Gastrocnemius medialis (tissue), 4 donors: ENCODE measurements around the gene TAF7. TPM values are rescaled to one million over a fixed set of nuclear protein-coding genes. Genes with fewer than 3 reads are reported as not detected.

Experiments used
- ATAC-seq, 2 donors: fragments of 150-250 bp; one replicate each; pipeline ENCODE4 v1.9.1; 2016
- DNase-seq, 2 donors: peaks; one replicate each; pipeline ENCODE4 v3.0.0-alpha.2; 2019
- H3K27ac ChIP-seq, 4 donors: fragments of 200-600 bp; sonication (generic); 1 replicate in 1 of 4; 2 replicates in 3 of 4; pipeline ENCODE4 v1.5.1; 2016 to 2018; ENCODE audit warnings: mild to moderate bottlenecking in 2 of 4, moderate library complexity in 1 of 4
- H3K27me3 ChIP-seq, 3 donors: fragments of 200-600 bp; sonication (generic) in 2 of 3; 1 replicate in 1 of 3; 2 replicates in 2 of 3; pipeline versions ENCODE4 v1.5.1 to v1.6.0; 2016 to 2019; ENCODE audit warnings: mild to moderate bottlenecking in 1 of 3, moderate library complexity in 1 of 3
- H3K36me3 ChIP-seq, 2 donors: fragments of 200-600 bp; sonication (generic) in 1 of 2; one replicate each; pipeline ENCODE4 v1.5.1; 2017 to 2018
- H3K4me1 ChIP-seq, 2 donors: fragments of 200-600 bp; sonication (generic) in 1 of 2; one replicate each; pipeline ENCODE4 v1.5.1; 2016 to 2017; ENCODE audit warnings: mild to moderate bottlenecking in 2 of 2
- H3K4me3 ChIP-seq, 4 donors: fragments of 200-600 bp; sonication (generic) in 3 of 4; 1 replicate in 1 of 4; 2 replicates in 3 of 4; pipeline ENCODE4 v1.5.1; 2016 to 2019; ENCODE audit warnings: mild to moderate bottlenecking in 2 of 4
- H3K9me3 ChIP-seq, 3 donors: fragments of 200-600 bp; sonication (generic) in 2 of 3; 1 replicate in 1 of 3; 2 replicates in 2 of 3; pipeline ENCODE4 v1.5.1; 2016 to 2019
- CTCF ChIP-seq, 5 experiments: fragments of 450-650 bp in 3 of 5; fragments of 200-600 bp in 2 of 5; sonication (generic) in 2 of 5; IDR thresholded peaks in 4 of 5; conservative IDR thresholded peaks in 1 of 5; 1 replicate in 4 of 5; 2 replicates in 1 of 5; pipeline ENCODE4 v1.5.1; 2016 to 2019; ENCODE audit warnings: antibody characterized with exemption in 5 of 5, mild to moderate bottlenecking in 3 of 5, moderate library complexity in 3 of 5
- POLR2A ChIP-seq, 2 donors: fragments of 450-650 bp; IDR thresholded peaks; one replicate each; pipeline ENCODE4 v1.6.1; 2017; ENCODE audit warnings: antibody characterized with exemption in 2 of 2, mild to moderate bottlenecking in 2 of 2, moderate library complexity in 2 of 2
- in situ Hi-C, 4 donors: fragments of 200-750 bp; cut with MboI; loops; one replicate each; pipeline versions ENCODE4 v1.15.0 to v1.8.0; 2017; ENCODE audit warnings: low sequenced_read_pairs in 4 of 4
- intact Hi-C: fragments of 100-400 bp; cut with DNase I; formaldehyde crosslinking; loops from one replicate; pipeline ENCODE4 v1.15.1; 2023; ENCODE audit warnings: low total_unique reads
- total RNA-seq, 4 donors: library from RNA; depleted of rRNA; stranded (reverse); fragments of >200 nt; gene quantifications; one replicate each; pipeline versions ENCODE4 v1.1.0 to v1.2.3, GENCODE V29; 2016

The TAF7 gene
- total RNA-seq, 4 donors from 2014 or later, result 60.9 to 91.2 (median 79.8) TPM

GRCh38 chr5:141269195-141269594 is 51.4 kb downstream of the TAF7 start:
- Histone ChIP-seq H3K27me3 (no peaks in the 10 kb centered on the region), H3K4me3 (no peak overlapping the region), H3K9me3 (peaks cover 14 to 81% (median 17%) of the 10 kb centered on the region in 3 donors), H3K4me1 (no peaks in the 10 kb centered on the region), H3K36me3 (peaks cover 0 to 10% of the 10 kb centered on the region in 2 donors), H3K27ac (no peak overlapping the region)
- no peak for ATAC-seq
- in situ Hi-C loops, result no loop called here
- DNase-seq, result no peak
- intact Hi-C loops, result no loop called here
- TF ChIP-seq POLR2A (IDR thresholded peaks at IDR 0.05) (no peak), CTCF (IDR thresholded peaks at IDR 0.05 in 4 of 5, conservative IDR thresholded peaks at IDR 0.05 in 1 of 5) (no peak)

Other genes starting within 250 kb of the TAF7 start
- 1 to 10 TPM in 2 of 4 donors, under 1 TPM in 2; 0.71 to 1.7 (median 1.2) TPM for gene PCDHB2, start 226.2 kb downstream of the TAF7 start, total RNA-seq
- under 1 TPM in 3 of 4 donors, not detected in 1; 0.61 to 0.72 (median 0.71) TPM for gene PCDHB3, start 220.3 kb downstream of the TAF7 start, total RNA-seq
- 1 to 10 TPM in 3 of 4 donors, under 1 TPM in 1; 1.00 to 3.0 (median 1.8) TPM for gene PCDHB4, start 199.0 kb downstream of the TAF7 start, total RNA-seq
- 1 to 10 TPM in 1 of 4 donors, under 1 TPM in 3; 0.38 to 1.5 (median 0.91) TPM for gene PCDHB5, start 185.6 kb downstream of the TAF7 start, total RNA-seq
- gene PCDHB6, start 170.7 kb downstream of the TAF7 start, total RNA-seq, result under 1 TPM in 3 of 4 donors, not detected in 1; 0.09 to 0.46 (median 0.19) TPM
- under 1 TPM; 0.07 to 0.75 (median 0.20) TPM for gene PCDHB7, start 148.1 kb downstream of the TAF7 start, total RNA-seq
- under 1 TPM in 2 of 4 donors, not detected in 2; 0.16 to 0.20 TPM for gene PCDHB8, start 143.0 kb downstream of the TAF7 start, total RNA-seq
- 1 to 10 TPM in 3 of 4 donors, under 1 TPM in 1; 0.87 to 2.5 (median 1.7) TPM for gene PCDHB16, start 138.4 kb downstream of the TAF7 start, total RNA-seq
- 1 to 10 TPM in 1 of 4 donors, under 1 TPM in 3; 0.15 to 3.0 (median 0.71) TPM for gene PCDHB9, start 133.6 kb downstream of the TAF7 start, total RNA-seq
- under 1 TPM; 0.23 to 0.61 (median 0.54) TPM for gene PCDHB10, start 128.4 kb downstream of the TAF7 start, total RNA-seq
- gene PCDHB11, start 121.2 kb downstream of the TAF7 start, total RNA-seq, result 1 to 10 TPM in 1 of 4 donors, under 1 TPM in 3; 0.05 to 1.1 (median 0.53) TPM
- gene PCDHB12, start 112.1 kb downstream of the TAF7 start, total RNA-seq, result 1 to 10 TPM in 1 of 4 donors, under 1 TPM in 3; 0.41 to 1.1 (median 0.59) TPM
- gene PCDHB13, start 106.9 kb downstream of the TAF7 start, total RNA-seq, result 1 to 10 TPM in 1 of 4 donors, under 1 TPM in 3; 0.40 to 2.1 (median 0.69) TPM
- 1 to 10 TPM in 1 of 4 donors, under 1 TPM in 3; 0.62 to 1.9 (median 0.76) TPM for gene PCDHB14, start 97.4 kb downstream of the TAF7 start, total RNA-seq
- 1 to 10 TPM in 1 of 4 donors, under 1 TPM in 3; 0.33 to 1.2 (median 0.52) TPM for gene PCDHB15, start 75.4 kb downstream of the TAF7 start, total RNA-seq
- under 1 TPM in 1 of 4 donors, not detected in 3; 0.49 TPM for gene SLC25A2, start 16.7 kb downstream of the TAF7 start, total RNA-seq
- under 1 TPM; 0.65 to 0.97 (median 0.71) TPM for gene PCDHGA1, start 9.7 kb upstream of the TAF7 start, total RNA-seq
- 1 to 10 TPM in 2 of 4 donors, under 1 TPM in 2; 0.66 to 1.5 (median 1.2) TPM for gene PCDHGA2, start 18.0 kb upstream of the TAF7 start, total RNA-seq
- gene PCDHGA3, start 23.0 kb upstream of the TAF7 start, total RNA-seq, result 1 to 10 TPM; 1.5 to 2.8 (median 2.0) TPM
- gene PCDHGB1, start 29.3 kb upstream of the TAF7 start, total RNA-seq, result 1 to 10 TPM in 1 of 4 donors, under 1 TPM in 3; 0.20 to 1.1 (median 0.74) TPM
- 1 to 10 TPM; 1.3 to 5.4 (median 1.5) TPM for gene PCDHGA4, start 34.2 kb upstream of the TAF7 start, total RNA-seq
- gene PCDHGB2, start 39.2 kb upstream of the TAF7 start, total RNA-seq, result 1 to 10 TPM in 3 of 4 donors, under 1 TPM in 1; 0.55 to 3.4 (median 1.9) TPM
- gene PCDHGA5, start 43.4 kb upstream of the TAF7 start, total RNA-seq, result 1 to 10 TPM in 2 of 4 donors, under 1 TPM in 2; 0.07 to 1.8 (median 0.93) TPM
- gene PCDHGB3, start 49.5 kb upstream of the TAF7 start, total RNA-seq, result 1 to 10 TPM in 3 of 4 donors, under 1 TPM in 1; 0.29 to 2.0 (median 1.2) TPM
- gene PCDHGA6, start 53.1 kb upstream of the TAF7 start, total RNA-seq, result 1 to 10 TPM in 3 of 4 donors, under 1 TPM in 1; 0.83 to 1.6 (median 1.6) TPM
- gene PCDHGA7, start 62.0 kb upstream of the TAF7 start, total RNA-seq, result 1 to 10 TPM; 1.3 to 2.4 (median 1.9) TPM
- gene PCDHGB4, start 66.9 kb upstream of the TAF7 start, total RNA-seq, result 1 to 10 TPM in 3 of 4 donors, under 1 TPM in 1; 0.88 to 2.1 (median 1.3) TPM
- 1 to 10 TPM in 2 of 4 donors, under 1 TPM in 2; 0.82 to 1.8 (median 1.2) TPM for gene PCDHGA8, start 71.8 kb upstream of the TAF7 start, total RNA-seq
- 1 to 10 TPM; 3.0 to 6.3 (median 4.4) TPM for gene PCDHGB5, start 77.2 kb upstream of the TAF7 start, total RNA-seq
- 1 to 10 TPM in 3 of 4 donors, under 1 TPM in 1; 0.95 to 4.0 (median 1.5) TPM for gene PCDHGA9, start 82.0 kb upstream of the TAF7 start, total RNA-seq
- gene PCDHGB6, start 87.2 kb upstream of the TAF7 start, total RNA-seq, result 1 to 10 TPM; 1.4 to 4.6 (median 2.9) TPM
- 1 to 10 TPM in 3 of 4 donors, under 1 TPM in 1; 0.80 to 2.4 (median 1.2) TPM for gene PCDHGA10, start 92.2 kb upstream of the TAF7 start, total RNA-seq
- 1 to 10 TPM; 3.0 to 5.7 (median 3.3) TPM for gene PCDHGB7, start 96.9 kb upstream of the TAF7 start, total RNA-seq
- gene PCDHGA11, start 100.3 kb upstream of the TAF7 start, total RNA-seq, result 1 to 10 TPM; 1.2 to 3.3 (median 1.3) TPM
- 1 to 10 TPM; 1.1 to 5.4 (median 1.7) TPM for gene PCDHGA12, start 109.7 kb upstream of the TAF7 start, total RNA-seq
- gene PCDHGC3, start 155.2 kb upstream of the TAF7 start, total RNA-seq, result 10 to 100 TPM; 11.8 to 14.5 (median 13.8) TPM
- 10 to 100 TPM in 1 of 4 donors, 1 to 10 TPM in 1, under 1 TPM in 1, not detected in 1; 0.31 to 20.4 (median 1.7) TPM for gene PCDHGC4, start 164.2 kb upstream of the TAF7 start, total RNA-seq
- gene PCDHGC5, start 168.3 kb upstream of the TAF7 start, total RNA-seq, result 1 to 10 TPM in 1 of 4 donors, under 1 TPM in 2, not detected in 1; 0.16 to 1.5 (median 0.36) TPM